ENCODE results near the gene CTU1. TPM values are rescaled to one million over a fixed set of nuclear protein-coding genes. Genes with fewer than 3 reads are reported as not detected.

Gene CTU1
- total RNA-seq, 3 donors from 2014 or later, result 4.3 to 8.1 (median 4.8) TPM

- Histone ChIP-seq H3K4me1 (ENCODE audit: low read depth) (no peaks in the 10 kb centered on the region), H3K9me3 (no peaks in the 10 kb centered on the region), H3K36me3 (ENCODE audit: low read depth) (no peaks in the 10 kb centered on the region), H3K4me3 (no peak overlapping the region)
- DNase-seq (no peak), ATAC-seq (no peak)
- no peak for TF ChIP-seq CTCF (IDR thresholded peaks at IDR 0.05)
- intact Hi-C loops (cut with DNase I, micrococcal nuclease), result no loop called here
Measured at GRCh38 chr19:51075998-51076397, 32.2 kb downstream of the CTU1 start.

- intact Hi-C loops (cut with DNase I, micrococcal nuclease), result no loop called here
- TF ChIP-seq CTCF (IDR thresholded peaks at IDR 0.05), result no peak
- Histone ChIP-seq H3K36me3 (ENCODE audit: low read depth) (no peaks in the 10 kb centered on the region), H3K4me1 (ENCODE audit: low read depth) (no peaks in the 10 kb centered on the region), H3K9me3 (no peaks in the 10 kb centered on the region), H3K4me3 (no peak overlapping the region)
- DNase-seq (no peak), ATAC-seq (no peak)
Measured at GRCh38 chr19:51071095-51071405, 37.2 kb downstream of the CTU1 start.

GRCh38 chr19:51070334-51071094 is 37.7 kb downstream of the CTU1 start:
- intact Hi-C loops (cut with DNase I, micrococcal nuclease), result no loop called here
- ATAC-seq (no peak), DNase-seq (no peak)
- Histone ChIP-seq H3K9me3 (no peaks in the 10 kb centered on the region), H3K4me3 (no peak overlapping the region), H3K4me1 (ENCODE audit: low read depth) (no peaks in the 10 kb centered on the region), H3K36me3 (ENCODE audit: low read depth) (no peaks in the 10 kb centered on the region)
- TF ChIP-seq CTCF (IDR thresholded peaks at IDR 0.05), result no peak

GRCh38 chr19:51066393-51067186 is 41.6 kb downstream of the CTU1 start:
- no peak overlapping the region for H3K4me3 ChIP-seq
- no peaks in the 10 kb centered on the region for H3K36me3 ChIP-seq (ENCODE audit: low read depth)
- TF ChIP-seq CTCF (IDR thresholded peaks at IDR 0.05), result no peak
- intact Hi-C loops (cut with DNase I, micrococcal nuclease), result no loop called here
- H3K4me1 ChIP-seq (ENCODE audit: low read depth), result peaks cover 4% of the 10 kb centered on the region
- no peaks in the 10 kb centered on the region for H3K9me3 ChIP-seq
- DNase-seq (no peak), ATAC-seq (no peak)

- H3K4me1 ChIP-seq (ENCODE audit: low read depth), result peaks cover 4% of the 10 kb centered on the region
- TF ChIP-seq CTCF (IDR thresholded peaks at IDR 0.05), result no peak
- no peak overlapping the region for H3K4me3 ChIP-seq
- no peak for ATAC-seq
- DNase-seq, result no peak
- intact Hi-C loops (cut with DNase I, micrococcal nuclease), result no loop called here
- no peaks in the 10 kb centered on the region for H3K9me3 ChIP-seq
- no peaks in the 10 kb centered on the region for H3K36me3 ChIP-seq (ENCODE audit: low read depth)
Measured at GRCh38 chr19:51065221-51065960, 42.8 kb downstream of the CTU1 start.
